Stimulated activated naive CD4-positive, alpha-beta T cell treated with Interleukin-2 at 50 U/mL for 16 hours (primary cell): ENCODE data around the gene UBR4.
"Not testable (repeated sequence)": the region's sequence is repeated elsewhere in the genome, so short reads cannot be mapped to it uniquely, and the experiment has no call there.

Experiments used
- DNase-seq: peaks from one replicate; lab custom pipeline; 2025; lab: John Stamatoyannopoulos, UW

Gene UBR4

GRCh38 chr1:19190468-19190867, 19.6 kb downstream of the UBR4 start:
- no peak for DNase-seq

GRCh38 chr1:19189270-19189669, 20.8 kb downstream of the UBR4 start:
- DNase-seq = no peak

DNA sequence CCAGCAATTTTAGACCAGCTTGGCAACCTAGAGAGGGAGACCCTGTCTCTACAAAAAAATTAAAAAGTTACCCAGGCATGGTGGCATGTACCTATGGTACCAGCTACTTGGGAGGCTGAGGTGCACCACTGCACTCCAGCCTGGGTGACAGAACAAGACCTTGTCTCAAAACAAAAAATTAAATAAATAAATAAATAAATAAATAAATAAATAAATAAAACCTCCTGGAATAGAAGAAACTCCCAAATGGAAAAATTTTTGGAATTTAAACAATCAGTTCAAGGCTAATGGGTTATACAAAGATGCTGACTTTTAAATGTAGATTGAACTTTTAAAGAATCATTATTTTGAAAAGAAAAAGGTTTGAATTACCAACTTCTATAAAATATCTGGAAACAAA, 22.2 kb downstream of the UBR4 start:
- no peak for DNase-seq

GRCh38 chr1:19186001-19186400, 24.1 kb downstream of the UBR4 start:
- DNase-seq = no peak

DNA sequence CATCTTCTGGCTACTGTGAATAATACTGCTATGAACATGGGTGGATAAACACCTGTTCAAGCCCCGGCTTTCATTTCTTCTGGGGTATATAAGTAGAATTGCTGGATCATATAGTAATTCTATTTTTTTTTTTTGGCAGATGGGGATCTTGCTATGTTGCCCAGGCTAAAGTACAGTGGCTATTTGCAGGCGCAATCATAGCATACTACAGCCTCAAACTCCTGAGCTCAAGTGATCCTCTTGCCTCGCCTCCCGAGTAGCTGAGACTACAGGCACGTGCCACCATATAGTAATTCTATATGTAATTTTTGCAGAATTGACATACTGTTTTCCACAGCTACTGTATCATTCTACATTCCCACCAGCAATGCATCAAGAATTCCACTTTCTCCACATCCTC, 27.8 kb downstream of the UBR4 start:
- no peak for DNase-seq

GRCh38 chr1:19180265-19180657, 29.8 kb downstream of the UBR4 start:
- not testable (repeated sequence) for DNase-seq

DNA sequence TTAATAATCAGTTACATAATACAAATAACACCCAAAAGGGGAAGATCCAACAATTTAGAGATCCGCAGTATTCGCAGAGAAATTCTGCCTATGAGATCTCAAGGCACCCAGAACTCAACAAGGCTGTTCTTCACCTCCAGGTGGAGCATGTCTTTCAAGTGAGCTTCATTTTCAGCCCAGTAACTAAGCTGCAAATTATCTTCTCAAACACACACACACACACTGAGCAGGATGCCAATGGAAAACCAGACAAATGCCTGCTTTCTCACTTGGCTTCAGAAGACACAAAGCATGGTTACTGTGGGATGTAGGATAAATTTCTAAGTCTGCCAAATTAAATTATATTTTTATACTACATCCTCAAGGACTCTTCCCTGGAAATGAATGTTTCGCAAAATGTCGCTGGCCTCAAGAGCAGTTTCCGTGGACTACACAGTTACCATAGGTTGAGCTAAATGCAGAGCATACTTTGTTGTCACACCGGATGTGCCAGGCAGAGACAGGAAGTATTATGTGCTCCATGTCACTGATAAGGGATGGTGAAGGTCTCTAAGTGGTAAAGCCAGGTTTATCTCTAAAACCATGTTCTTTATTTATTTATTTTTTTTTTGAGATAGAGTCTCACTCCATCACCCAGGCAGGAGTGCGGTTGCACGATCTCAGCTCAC, 30.3 kb downstream of the UBR4 start:
- no peak for DNase-seq

GRCh38 chr1:19178734-19179398, 31.2 kb downstream of the UBR4 start:
- no peak for DNase-seq

GRCh38 chr1:19177811-19178210, 32.3 kb downstream of the UBR4 start:
- no peak for DNase-seq

- no peak for DNase-seq
Measured at GRCh38 chr1:19169642-19170041, 40.4 kb downstream of the UBR4 start.

- DNase-seq = no peak
Measured at GRCh38 chr1:19167140-19167539, 42.9 kb downstream of the UBR4 start.

- DNase-seq = no peak
Measured at GRCh38 chr1:19166066-19166465, 44.0 kb downstream of the UBR4 start.

DNA sequence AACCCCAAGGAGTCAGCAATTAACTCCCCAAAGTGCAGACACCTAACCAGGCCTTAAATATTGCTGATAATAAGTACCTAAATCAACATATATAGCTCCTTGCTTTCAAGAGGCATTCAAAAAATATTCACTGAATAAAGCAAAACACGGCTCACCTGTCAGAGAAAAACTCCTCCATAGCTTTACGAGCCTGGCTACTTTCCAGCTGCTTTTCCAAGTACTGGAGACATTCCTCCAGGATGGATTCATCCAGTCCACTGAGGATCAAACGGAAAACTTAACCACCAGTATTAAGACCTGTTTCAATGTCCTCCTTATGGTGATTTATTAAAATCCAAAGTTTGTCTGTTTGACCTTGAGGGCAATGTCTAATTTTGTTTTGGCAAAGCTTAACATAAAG, 44.6 kb downstream of the UBR4 start:
- no peak for DNase-seq

DNA sequence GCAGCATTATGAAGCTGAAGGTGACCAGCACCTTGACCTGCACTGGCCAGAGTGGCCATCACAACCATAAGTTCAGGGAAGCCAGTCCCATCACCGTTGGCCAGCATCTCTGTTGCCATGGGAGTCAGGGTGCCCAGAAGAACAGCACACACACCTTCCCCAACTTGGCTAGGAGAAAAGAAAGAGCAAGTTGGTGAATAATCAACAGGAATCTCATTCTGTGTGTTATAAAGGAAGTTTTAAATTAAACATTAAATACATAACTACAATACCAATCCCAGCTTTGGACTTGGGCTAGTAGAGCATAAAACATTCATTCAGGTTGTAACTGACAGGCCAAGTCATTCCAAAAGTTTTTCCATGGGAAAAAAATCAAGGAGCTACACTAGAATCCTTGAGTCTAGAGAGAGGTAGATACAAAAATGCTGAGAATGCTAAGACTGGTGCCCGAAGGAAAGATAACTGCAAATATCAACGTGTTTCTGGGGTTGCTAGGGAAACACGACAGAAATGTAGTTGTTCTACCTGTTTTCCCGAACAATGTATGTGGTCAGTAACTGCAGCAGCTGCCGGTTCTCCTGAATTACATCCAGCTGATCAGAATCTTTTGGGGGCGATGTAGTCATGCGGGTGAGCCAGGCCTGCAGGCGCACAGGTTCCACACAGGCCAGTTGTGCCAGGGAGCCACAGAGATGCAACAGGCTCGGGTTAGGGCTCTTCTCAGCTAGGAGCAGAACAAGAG, 45.6 kb downstream of the UBR4 start:
- DNase-seq = no peak

DNA sequence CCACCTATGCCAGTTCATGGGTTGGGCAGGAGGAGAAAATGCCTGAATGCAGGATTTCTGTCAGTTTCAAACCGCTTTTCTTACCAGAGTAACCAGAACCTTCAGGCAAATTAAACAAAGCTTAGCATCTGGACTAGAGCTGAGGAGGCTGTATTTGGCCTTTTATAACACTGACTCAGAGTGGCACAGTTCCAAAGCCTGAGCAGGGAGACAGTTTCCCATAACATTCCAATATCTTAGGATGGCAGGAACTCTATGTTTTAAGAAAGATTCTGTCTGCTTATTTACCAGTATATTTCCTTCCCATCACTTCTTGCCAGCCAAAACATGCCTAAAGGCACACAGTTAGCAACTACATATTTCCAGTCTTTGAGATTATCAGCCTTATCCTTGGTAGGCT, 46.8 kb downstream of the UBR4 start:
- no peak for DNase-seq

DNA sequence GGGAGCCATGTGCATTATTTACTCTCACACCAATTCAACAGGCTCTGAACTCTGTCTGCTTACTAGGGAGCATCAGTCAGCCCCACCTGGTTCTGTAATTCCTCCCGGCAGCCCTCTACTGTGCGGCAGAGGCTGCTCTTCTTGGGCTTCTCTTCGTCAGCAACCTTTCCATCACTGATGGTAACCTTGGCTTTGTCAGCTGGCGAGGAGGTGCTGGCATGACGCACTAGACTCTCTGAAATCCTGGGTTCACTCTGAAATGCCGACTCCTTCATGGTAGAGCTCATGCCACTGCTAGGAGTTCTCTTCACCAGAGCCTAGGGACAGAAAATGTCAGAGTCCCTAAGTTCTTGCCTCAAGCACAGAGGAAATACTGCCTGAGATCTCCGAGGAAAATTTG, 49.2 kb downstream of the UBR4 start:
- DNase-seq = no peak

DNA sequence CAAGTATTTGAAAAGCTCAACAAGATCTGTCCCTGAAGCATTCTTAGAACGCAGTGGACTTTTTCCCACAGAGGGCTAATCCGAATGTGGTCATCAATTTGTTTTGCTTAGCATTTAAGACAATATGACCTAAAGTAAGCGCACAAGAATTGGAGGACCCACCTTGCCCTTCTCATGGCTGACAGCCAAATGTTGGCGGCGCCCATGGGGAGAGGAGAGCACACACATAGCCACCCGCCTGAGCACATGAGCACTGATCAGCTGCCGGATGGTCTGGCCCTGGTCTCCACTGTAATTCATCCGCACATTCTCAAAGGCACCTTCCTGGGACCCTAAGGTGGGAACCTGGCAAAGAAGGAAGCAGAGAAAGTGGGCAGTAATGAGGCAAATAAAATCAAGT, 52.4 kb downstream of the UBR4 start:
- DNase-seq = no peak

DNA sequence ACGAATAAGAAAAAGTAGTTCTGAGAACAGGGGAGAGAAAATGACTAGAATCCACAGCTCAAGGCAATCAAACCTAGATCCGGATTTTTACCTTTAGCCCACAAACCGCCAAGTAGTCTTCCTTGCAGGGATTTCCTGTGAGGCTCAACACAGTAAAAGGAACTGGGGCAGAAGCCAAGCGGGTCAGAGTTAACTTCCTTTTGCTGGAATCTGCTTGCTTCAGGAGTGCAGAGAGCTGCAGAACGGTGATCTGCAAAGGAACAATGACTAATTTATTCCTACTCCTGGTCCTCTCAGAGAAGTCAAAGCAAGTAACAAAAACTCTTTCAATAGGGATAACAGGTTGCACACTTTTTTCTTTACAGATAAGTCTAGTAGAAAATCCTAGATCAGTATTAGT, 53.4 kb downstream of the UBR4 start:
- DNase-seq = no peak

GRCh38 chr1:19154876-19155275, 55.2 kb downstream of the UBR4 start:
- no peak for DNase-seq

DNA sequence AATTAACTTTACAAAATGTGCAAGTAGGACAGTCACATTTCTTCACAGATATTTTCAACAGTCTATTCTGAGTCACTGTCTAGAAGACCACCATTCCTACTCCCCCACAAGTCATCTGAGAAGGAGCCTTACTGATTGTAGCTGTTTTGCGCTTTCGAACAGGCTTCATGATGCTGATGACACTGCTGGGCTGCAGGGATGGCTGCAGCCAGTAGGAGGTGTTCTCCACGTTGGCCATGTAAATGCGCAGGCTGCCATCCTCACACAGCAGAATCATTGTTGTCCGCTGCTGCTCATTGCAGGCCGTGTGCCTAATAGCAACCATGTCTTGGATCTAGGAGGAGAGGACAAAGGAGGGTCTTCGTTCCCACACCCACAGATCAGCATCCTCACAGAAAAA, 56.9 kb downstream of the UBR4 start:
- DNase-seq = no peak

- no peak for DNase-seq
Measured at GRCh38 chr1:19151537-19151936, 58.5 kb downstream of the UBR4 start.

- no peak for DNase-seq
Measured at GRCh38 chr1:19149736-19150135, 60.3 kb downstream of the UBR4 start.

GRCh38 chr1:19140465-19140864, 69.6 kb downstream of the UBR4 start:
- no peak for DNase-seq
